Colonic mucosa (tissue), 4 donors: ENCODE data around the gene MYO5C. TPM values are rescaled to one million over a fixed set of nuclear protein-coding genes. Genes with fewer than 3 reads are reported as not detected.

Source experiments
- DNase-seq: peaks from one replicate; pipeline ENCODE4 v3.0.0-alpha.2; 2020
- H3K27ac ChIP-seq: fragments of 200-600 bp; one replicate; pipeline ENCODE4 v1.8.0; 2021
- H3K27me3 ChIP-seq: fragments of 200-600 bp; one replicate; pipeline ENCODE4 v1.8.0; 2021
- H3K36me3 ChIP-seq: fragments of 200-600 bp; one replicate; pipeline ENCODE4 v1.8.0; 2021
- H3K4me1 ChIP-seq: fragments of 200-600 bp; one replicate; pipeline ENCODE4 v1.8.0; 2021; ENCODE audit warnings: mild to moderate bottlenecking
- H3K4me3 ChIP-seq: fragments of 200-600 bp; one replicate; pipeline ENCODE4 v1.8.0; 2021
- H3K9ac ChIP-seq, 2 donors: one replicate each; pipeline ENCODE4 v1.7.0; 2013; ENCODE audit warnings: control low read depth in 2 of 2, low read depth in 2 of 2, low read length in 2 of 2
- H3K9me3 ChIP-seq: fragments of 200-600 bp; one replicate; pipeline ENCODE4 v1.8.0; 2021
- intact Hi-C: fragments of 100-400 bp; cut with DNase I; formaldehyde crosslinking; loops from one replicate; pipeline ENCODE4 v1.14.1; 2022
- total RNA-seq, 2 donors: library from RNA; stranded (reverse); fragmentation: NEBNext Ultra II Directional in 1 of 2; extraction: Animal tissue kit (Norgen Biotek cat#: 25700) in 1 of 2; gene quantifications; one replicate each; pipeline ENCODE4 v1.2.1, GENCODE V29; 2021
- TF ChIP-seq, protein P1 (sequence below): fragments of 200-600 bp; IDR thresholded peaks from one replicate; pipeline ENCODE4 v1.8.0; 2022; ENCODE audit warnings: antibody characterized with exemption, mild to moderate bottlenecking
- donor health status: healthy.
- donor health status: DM: no; HTN: no; CAD: no.
- donor health status: DM: no; HTN: no; CAD: no.

Gene MYO5C
- total RNA-seq, 2 donors from 2014 or later = 71.4 to 102 TPM

DNA sequence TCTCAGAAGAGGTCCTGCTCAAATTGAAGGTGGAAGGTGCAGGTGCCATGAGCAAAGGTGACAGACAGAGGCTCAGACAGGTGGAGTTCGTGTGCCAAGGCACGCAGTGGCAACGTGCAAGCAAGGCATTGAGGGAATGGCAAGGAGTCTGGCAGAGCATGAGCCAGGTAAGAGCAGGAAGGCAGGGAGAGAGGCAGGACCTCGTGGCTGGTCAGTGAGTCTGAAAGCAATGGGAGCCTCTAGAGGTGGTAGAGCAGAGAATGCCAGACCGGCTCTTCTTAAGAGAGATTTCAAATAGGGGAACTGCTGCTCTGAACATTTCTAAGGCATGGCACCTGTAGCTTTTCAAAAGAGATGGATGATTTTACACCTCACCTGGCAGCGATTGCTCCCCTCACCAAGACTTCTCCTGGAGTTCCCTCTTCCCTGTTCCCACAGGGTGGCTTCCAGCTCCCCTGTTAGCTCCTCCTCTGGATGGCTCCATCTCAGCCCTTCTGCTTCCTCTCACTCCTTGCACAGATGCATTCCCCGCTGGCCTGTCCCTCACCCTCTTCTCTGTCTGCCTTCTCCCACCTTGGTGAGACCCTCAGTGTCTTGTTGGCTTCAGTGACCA is 2.7 kb downstream of the MYO5C start:
- DNase-seq = no peak
- Histone ChIP-seq H3K27me3 (peaks cover 9% of the 10 kb centered on the region), H3K36me3 (no peaks in the 10 kb centered on the region), H3K27ac (no peak overlapping the region), H3K9me3 (no peaks in the 10 kb centered on the region), H3K4me1 (no peaks in the 10 kb centered on the region), H3K4me3 (no peak overlapping the region), H3K9ac (no peak overlapping the region)
- TF ChIP-seq, protein P1, sequence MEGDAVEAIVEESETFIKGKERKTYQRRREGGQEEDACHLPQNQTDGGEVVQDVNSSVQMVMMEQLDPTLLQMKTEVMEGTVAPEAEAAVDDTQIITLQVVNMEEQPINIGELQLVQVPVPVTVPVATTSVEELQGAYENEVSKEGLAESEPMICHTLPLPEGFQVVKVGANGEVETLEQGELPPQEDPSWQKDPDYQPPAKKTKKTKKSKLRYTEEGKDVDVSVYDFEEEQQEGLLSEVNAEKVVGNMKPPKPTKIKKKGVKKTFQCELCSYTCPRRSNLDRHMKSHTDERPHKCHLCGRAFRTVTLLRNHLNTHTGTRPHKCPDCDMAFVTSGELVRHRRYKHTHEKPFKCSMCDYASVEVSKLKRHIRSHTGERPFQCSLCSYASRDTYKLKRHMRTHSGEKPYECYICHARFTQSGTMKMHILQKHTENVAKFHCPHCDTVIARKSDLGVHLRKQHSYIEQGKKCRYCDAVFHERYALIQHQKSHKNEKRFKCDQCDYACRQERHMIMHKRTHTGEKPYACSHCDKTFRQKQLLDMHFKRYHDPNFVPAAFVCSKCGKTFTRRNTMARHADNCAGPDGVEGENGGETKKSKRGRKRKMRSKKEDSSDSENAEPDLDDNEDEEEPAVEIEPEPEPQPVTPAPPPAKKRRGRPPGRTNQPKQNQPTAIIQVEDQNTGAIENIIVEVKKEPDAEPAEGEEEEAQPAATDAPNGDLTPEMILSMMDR = no peak
- intact Hi-C loops = no loop called here

DNA sequence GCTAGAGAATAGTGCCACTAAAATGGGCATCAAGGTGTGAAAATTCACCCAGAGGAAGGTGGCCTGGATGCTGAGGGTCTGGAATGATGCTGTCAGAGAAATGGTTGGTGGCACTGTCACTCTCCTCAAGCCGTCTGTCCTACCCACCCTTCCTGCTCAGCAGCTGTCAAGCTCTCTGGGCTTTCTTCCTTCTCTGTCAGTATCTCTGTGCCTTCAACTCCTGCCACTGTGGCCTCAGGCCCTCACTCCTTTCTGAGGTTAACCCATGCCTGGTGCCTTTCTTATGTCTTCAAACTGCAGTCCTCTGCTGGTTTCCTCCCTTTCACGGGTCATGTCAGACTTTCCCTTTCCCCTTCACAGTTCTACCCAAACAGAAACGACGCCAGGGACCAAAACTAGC is 4.4 kb downstream of the MYO5C start:
- Histone ChIP-seq H3K4me3 (no peak overlapping the region), H3K27ac (no peak overlapping the region), H3K9ac (no peak overlapping the region), H3K36me3 (no peaks in the 10 kb centered on the region), H3K9me3 (no peaks in the 10 kb centered on the region), H3K4me1 (no peaks in the 10 kb centered on the region), H3K27me3 (peaks cover 9% of the 10 kb centered on the region)
- intact Hi-C loops = no loop called here
- no peak for DNase-seq
- TF ChIP-seq, protein P1 = no peak

DNA sequence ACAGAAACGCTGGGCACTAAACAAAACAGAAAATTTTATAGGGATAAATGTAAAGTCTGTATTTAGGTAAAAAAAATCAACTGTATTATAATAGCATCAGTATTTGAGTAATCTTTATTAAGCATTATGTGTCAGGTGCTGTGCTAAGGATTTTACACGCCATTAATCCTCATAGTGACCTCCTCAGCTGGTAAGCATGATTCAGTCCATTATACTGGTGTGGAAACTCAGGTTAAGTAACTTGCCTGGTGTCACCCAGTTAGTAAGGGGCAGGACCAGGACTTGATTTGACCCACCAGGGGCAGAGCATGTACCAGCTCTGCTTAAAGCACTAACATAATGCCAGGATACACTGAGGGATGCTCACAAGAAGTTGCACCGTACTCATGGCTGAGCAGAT is 4.8 kb downstream of the MYO5C start:
- H3K9me3 ChIP-seq = no peaks in the 10 kb centered on the region
- H3K27me3 ChIP-seq = peaks cover 9% of the 10 kb centered on the region
- TF ChIP-seq, protein P1 = no peak
- H3K4me1 ChIP-seq = no peaks in the 10 kb centered on the region
- no peak overlapping the region for H3K27ac ChIP-seq
- no peak overlapping the region for H3K4me3 ChIP-seq
- no peak overlapping the region for H3K9ac ChIP-seq
- intact Hi-C loops = no loop called here
- DNase-seq = no peak
- no peaks in the 10 kb centered on the region for H3K36me3 ChIP-seq

DNA sequence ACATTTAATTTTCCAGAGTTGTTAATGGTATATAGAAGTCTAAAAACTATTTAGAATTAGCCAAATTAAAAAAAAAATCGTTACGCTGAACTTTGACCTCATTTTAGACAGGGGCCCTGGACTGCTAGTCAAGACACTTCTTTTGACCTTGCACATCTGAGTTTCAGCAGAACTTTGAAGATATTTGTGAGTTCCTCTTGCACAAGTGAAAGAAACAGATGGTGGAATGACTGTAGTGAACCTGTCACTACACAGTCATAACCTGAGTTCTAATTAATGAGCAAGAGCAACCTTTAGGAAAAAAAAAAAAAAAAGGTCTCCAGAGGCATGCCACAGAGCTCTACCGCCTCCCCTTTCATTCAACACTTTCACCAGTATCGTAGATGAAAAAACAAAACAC is 5.3 kb downstream of the MYO5C start:
- no peak overlapping the region for H3K4me3 ChIP-seq
- peaks cover 6% of the 10 kb centered on the region for H3K27me3 ChIP-seq
- H3K9me3 ChIP-seq = no peaks in the 10 kb centered on the region
- peak overlapping the region; percentile 82 for H3K27ac ChIP-seq
- H3K4me1 ChIP-seq = no peaks in the 10 kb centered on the region
- TF ChIP-seq, protein P1 = no peak
- DNase-seq = no peak
- intact Hi-C loops = no loop called here
- no peaks in the 10 kb centered on the region for H3K36me3 ChIP-seq
- no peak overlapping the region for H3K9ac ChIP-seq

DNA sequence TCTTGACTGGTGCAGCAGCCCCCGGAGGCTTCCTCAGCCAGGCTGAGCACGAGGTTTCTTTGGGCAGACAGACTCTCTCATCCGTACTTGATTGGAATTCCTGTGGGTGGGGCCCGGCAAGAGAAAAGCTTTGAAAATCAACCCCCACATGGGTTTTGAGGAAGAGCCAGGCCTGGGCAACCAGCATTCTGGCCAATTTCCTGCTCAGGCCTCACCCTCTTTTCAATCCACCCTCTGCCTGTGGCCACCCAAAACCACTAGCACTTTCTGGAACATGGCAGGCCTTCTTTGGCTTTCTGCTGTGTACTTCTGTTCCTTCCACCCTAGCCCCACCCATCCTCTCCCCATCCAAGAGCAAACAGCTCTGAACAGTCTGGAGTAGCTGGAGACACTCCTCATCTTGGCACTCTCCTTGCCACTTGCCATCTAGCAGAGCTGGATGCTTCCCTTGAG is 5.9 kb downstream of the MYO5C start:
- peak; percentile 91 for DNase-seq
- intact Hi-C loops = no loop called here
- peak overlapping the region; percentile 82 for H3K27ac ChIP-seq

More for the DNA sequence above, 5.9 kb downstream of the MYO5C start:
- H3K9ac ChIP-seq = peak overlapping the region in 1 of 2 donors; percentile 43
- H3K27me3 ChIP-seq = no peaks in the 10 kb centered on the region
- no peaks in the 10 kb centered on the region for H3K4me1 ChIP-seq
- no peaks in the 10 kb centered on the region for H3K36me3 ChIP-seq
- H3K4me3 ChIP-seq = no peak overlapping the region
- H3K9me3 ChIP-seq = no peaks in the 10 kb centered on the region
- TF ChIP-seq, protein P1 = no peak
